Breast epithelium (tissue), 3 donors: Measurements from ENCODE around the gene VPS35L.

Experiments used
- CTCF ChIP-seq, 3 donors: fragments of 450-650 bp; IDR thresholded peaks; one replicate each; pipeline ENCODE4 v1.5.1; 2016 to 2017; ENCODE audit warnings: antibody characterized with exemption in 3 of 3, mild to moderate bottlenecking in 3 of 3, moderate library complexity in 3 of 3
- POLR2A ChIP-seq: fragments of 450-650 bp; IDR thresholded peaks from one replicate; pipeline ENCODE4 v1.6.1; 2016; ENCODE audit warnings: antibody characterized with exemption, mild to moderate bottlenecking, moderate library complexity
- POLR2AphosphoS5 ChIP-seq, 3 donors: sonication (generic); formaldehyde crosslinking; IDR thresholded peaks; one replicate each; pipeline ENCODE4 v1.6.1; 2017; ENCODE audit warnings: antibody characterized with exemption in 3 of 3

GRCh38 chr16:19683453-19684236 lies 128.1 kb downstream of the VPS35L start:
- no peak for TF ChIP-seq CTCF (IDR thresholded peaks at IDR 0.05)
- no peak for TF ChIP-seq POLR2A
- no peak for TF ChIP-seq POLR2AphosphoS5 (IDR thresholded peaks at IDR 0.05)
